K562 treated with DMSO at 1 percent for 4 hours (cell line): Measurements from ENCODE around the gene TEX264. TPM values are rescaled to one million over a fixed set of nuclear protein-coding genes. Genes with fewer than 3 reads are reported as not detected.

Experiments
- total RNA-seq: library from RNA; unstranded; fragments of 300-600 nt; gene quantifications from 2 replicates; pipeline ENCODE4 v1.2.3, GENCODE V29; 2022; ENCODE audit not compliant: insufficient read depth

TEX264 gene, protein sequence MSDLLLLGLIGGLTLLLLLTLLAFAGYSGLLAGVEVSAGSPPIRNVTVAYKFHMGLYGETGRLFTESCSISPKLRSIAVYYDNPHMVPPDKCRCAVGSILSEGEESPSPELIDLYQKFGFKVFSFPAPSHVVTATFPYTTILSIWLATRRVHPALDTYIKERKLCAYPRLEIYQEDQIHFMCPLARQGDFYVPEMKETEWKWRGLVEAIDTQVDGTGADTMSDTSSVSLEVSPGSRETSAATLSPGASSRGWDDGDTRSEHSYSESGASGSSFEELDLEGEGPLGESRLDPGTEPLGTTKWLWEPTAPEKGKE
- 30.9 and 32.9 TPM in 2 replicates for total RNA-seq

DNA sequence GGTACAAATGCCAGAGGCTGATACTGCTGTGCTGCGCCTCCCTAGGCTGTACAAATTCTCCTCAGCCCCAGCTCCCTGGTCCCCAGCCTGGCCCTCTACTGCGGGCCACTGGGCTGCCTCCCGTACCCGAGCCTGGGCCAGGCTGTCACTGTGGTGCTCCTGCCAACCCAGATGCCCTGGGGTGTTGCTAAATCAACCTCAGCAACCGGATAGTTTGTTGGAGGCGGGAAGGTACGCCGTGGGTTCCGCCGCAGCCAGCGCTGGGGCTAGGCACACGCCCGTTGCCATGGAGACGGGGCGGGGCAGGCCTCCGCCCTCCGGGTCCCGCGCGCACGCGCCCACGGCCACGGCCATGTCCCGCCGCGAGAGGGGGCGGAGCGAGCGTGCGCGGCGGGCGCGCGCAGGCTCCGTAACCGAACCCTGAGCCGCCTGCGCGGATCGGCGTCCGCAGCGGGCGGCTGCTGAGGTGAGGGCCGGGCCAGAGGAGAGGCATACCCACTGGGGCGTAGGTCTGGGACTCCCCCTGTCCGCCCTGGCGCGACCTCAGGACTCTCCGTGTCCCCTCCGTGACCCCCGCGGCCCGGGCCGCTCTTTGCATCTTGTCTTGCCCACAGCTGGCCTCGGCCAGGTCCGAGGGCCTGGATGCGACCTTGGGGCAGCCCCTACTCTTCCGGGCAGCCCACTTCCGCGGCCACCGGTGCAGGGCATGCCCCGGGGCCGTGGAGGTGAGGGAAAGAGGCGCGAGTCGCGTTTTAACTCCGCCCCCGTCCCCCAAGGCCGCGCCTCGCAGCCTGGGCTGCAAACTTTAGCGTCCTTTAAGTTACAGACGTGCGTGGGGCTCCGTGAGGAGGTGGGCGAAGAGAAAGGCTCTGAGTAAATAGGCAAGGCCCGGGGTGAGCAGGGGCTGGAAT is at the start of gene TEX264:
Gene TEX264 (plus strand): TSS at position 430 of the 911 bp plus-strand sequence. CDS start 3,053 bp downstream, outside the sequence.

GRCh38 chr3:51706788-51707731 is 36.0 kb downstream of the TEX264 start, which contains the start of gene GRM2:
TSS of gene GRM2 (plus strand) at chr3:51707068. CDS start at chr3:51708984, 1,916 bp downstream.

Other genes starting within 250 kb of the TEX264 start
- gene DCAF1, start 171.2 kb upstream of the TEX264 start, total RNA-seq: 6.9 and 8.0 TPM in 2 replicates
- gene RAD54L2, start 132.5 kb upstream of the TEX264 start, total RNA-seq: 4.7 and 5.7 TPM in 2 replicates
- not detected in 2 replicates for gene GRM2, start 35.8 kb downstream of the TEX264 start, total RNA-seq
- gene IQCF6, start 108.0 kb downstream of the TEX264 start, total RNA-seq: not detected in 2 replicates
- gene IQCF2, start 190.4 kb downstream of the TEX264 start, total RNA-seq: not detected in 2 replicates
- gene IQCF5, start 204.3 kb downstream of the TEX264 start, total RNA-seq: not detected in 2 replicates
- gene IQCF1, start 232.1 kb downstream of the TEX264 start, total RNA-seq: not detected in 2 replicates